ENCODE results near the gene KLC3.

DNA sequence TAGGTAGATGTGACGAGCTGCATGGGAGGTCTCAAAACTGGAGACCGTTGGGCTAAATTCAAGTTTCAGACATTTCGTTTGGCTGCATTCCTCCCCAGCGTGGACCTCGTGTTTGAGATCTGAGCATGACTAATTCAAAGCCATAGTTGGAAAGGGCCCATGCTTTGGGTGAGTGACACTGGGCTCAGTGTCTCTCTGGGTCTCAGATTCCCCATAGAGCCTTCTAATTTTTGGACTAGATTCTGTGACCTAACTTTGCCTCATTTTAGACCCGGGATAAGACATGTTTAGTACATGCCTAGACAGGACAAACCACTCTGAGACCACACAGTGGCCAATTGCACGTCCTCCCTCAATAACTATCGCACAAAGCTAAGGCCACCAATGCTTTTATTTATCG, 34.5 kb upstream of the KLC3 start:
- TF ChIP-seq, protein P1, sequence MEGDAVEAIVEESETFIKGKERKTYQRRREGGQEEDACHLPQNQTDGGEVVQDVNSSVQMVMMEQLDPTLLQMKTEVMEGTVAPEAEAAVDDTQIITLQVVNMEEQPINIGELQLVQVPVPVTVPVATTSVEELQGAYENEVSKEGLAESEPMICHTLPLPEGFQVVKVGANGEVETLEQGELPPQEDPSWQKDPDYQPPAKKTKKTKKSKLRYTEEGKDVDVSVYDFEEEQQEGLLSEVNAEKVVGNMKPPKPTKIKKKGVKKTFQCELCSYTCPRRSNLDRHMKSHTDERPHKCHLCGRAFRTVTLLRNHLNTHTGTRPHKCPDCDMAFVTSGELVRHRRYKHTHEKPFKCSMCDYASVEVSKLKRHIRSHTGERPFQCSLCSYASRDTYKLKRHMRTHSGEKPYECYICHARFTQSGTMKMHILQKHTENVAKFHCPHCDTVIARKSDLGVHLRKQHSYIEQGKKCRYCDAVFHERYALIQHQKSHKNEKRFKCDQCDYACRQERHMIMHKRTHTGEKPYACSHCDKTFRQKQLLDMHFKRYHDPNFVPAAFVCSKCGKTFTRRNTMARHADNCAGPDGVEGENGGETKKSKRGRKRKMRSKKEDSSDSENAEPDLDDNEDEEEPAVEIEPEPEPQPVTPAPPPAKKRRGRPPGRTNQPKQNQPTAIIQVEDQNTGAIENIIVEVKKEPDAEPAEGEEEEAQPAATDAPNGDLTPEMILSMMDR (IDR thresholded peaks at IDR 0.05 in 2 of 3, conservative IDR thresholded peaks at IDR 0.05 in 1 of 3; ENCODE audit: borderline replicate concordance in 1 of 3, insufficient read depth in 1 of 3, low read depth in 2 of 3, low read length in 2 of 3) = no peak
- TF ChIP-seq POLR2A (IDR thresholded peaks at IDR 0.05; ENCODE audit: borderline replicate concordance, extremely low read depth, insufficient read depth, insufficient read length) (no peak), POLR2AphosphoS5 (IDR thresholded peaks at IDR 0.05; ENCODE audit: low read depth, low read length) (no peak), RAD21 (IDR thresholded peaks at IDR 0.05; ENCODE audit: low read depth) (no peak), SP1 (IDR thresholded peaks at IDR 0.05; ENCODE audit: low read depth) (no peak), FOSL1 (IDR thresholded peaks at IDR 0.05; ENCODE audit: low read depth) (no peak), SIN3A (IDR thresholded peaks at IDR 0.05; ENCODE audit: low read depth) (no peak), EZH2 (IDR thresholded peaks at IDR 0.05) (no peak)
- TF ChIP-seq, protein P2, sequence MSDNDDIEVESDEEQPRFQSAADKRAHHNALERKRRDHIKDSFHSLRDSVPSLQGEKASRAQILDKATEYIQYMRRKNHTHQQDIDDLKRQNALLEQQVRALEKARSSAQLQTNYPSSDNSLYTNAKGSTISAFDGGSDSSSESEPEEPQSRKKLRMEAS (IDR thresholded peaks at IDR 0.05) = no peak

All from HCT116 (cell line).